Stimulated activated CD8-positive, alpha-beta memory T cell treated with anti-CD3 and anti-CD28 coated beads, Interleukin-15, amount 100 ng/mL, for 24 hours (primary cell): ENCODE results near the gene EPHB3.

Experiments used
- DNase-seq: peaks from one replicate; pipeline ENCODE4 v3.0.0-alpha.2; 2020; ENCODE audit warnings: low read depth

EPHB3 gene

DNA sequence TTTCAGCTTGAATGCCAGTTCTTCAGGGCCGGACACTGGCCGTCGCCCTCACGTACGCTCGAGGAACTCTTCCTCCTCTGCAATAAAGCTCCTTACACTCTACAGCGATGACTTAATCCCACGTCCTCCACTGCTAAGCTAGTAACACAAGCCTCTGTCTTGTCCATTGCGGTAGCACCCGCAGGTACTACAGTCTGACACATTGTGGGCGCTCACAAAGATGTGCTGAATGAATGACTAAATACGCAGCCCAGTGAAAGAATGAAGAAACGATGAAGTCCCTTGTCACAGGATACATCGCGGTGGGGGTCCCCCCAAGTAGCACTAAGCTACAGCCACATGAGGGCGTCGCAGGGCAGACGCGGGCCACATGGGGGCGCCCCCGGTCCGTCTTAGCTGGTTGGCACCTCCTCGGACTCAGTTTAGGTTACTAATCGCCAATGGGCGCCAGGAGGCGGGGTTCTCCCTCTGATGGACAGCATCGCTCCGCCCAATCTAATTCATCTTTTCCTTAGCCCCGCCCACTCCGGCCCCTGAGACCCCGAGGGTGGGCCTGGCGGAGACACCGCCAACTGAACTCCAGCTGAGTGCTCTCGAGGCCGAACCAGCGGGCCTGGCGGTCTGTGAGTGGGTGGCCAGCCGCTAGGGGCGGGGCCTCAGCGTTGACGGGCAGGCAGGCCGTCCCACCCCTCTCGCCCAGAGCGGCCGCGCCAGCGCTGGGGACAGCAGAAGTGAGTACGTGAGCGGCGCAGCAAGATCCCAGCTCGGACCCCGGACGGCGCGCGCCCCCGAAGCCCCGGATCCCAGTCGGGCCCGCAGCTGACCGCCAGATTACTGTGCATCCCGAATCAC is at the start of gene EPHB3:
EPHB3 (plus strand) TSS at position 725 of the 852 bp plus-strand sequence. CDS start 451 bp downstream, outside the sequence.
- peak; percentile 86 for DNase-seq

- no peak for DNase-seq
These were observed 49.0 kb upstream of the EPHB3 start for GRCh38 chr3:184512621-184513020.

DNA sequence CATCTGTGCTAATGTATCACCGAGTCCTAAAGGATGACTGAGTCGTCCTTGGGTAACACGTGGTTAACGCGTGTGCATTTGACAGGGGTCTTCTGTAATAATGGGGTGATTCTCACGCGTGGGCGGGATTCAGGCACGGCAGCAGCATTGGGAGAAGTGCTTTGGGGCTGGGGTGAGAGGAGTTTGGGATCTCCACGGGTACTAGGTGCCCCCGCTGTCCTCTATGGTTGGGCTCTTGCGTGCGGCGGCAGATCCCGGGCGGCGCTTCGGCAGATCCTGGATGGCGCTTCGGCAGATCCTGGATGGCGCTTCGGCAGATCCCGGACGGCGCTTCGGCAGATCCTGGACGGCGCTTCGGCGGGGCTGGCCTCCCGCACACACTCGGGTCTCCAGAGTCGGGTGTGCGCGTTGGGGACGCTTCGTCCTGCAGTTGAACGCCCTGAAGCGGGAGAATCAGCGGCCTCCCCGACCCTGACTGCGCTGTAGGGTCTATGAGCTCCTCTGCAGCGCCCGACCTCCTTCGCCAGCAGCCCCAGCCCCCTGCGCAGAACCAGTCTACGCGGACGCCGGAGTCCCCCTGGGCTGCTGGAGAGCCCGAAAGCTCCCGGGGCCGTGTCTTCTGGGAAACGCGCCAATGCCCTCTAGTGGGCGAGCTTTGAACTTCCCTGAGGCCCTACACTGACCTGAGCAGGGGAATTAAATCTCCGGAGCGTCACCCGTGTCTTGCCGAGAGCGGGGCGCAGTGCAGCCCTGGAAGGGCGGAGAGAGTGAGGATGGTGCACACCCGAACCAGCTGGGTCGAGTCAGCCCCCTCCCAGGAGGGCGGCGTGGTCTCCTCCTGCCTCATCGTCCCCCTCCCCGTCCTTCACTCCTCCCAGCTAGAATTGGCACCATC is 48.1 kb upstream of the EPHB3 start:
- peak; percentile 57 for DNase-seq

- DNase-seq: no peak
These were observed 47.5 kb upstream of the EPHB3 start for GRCh38 chr3:184514171-184514490.

DNA sequence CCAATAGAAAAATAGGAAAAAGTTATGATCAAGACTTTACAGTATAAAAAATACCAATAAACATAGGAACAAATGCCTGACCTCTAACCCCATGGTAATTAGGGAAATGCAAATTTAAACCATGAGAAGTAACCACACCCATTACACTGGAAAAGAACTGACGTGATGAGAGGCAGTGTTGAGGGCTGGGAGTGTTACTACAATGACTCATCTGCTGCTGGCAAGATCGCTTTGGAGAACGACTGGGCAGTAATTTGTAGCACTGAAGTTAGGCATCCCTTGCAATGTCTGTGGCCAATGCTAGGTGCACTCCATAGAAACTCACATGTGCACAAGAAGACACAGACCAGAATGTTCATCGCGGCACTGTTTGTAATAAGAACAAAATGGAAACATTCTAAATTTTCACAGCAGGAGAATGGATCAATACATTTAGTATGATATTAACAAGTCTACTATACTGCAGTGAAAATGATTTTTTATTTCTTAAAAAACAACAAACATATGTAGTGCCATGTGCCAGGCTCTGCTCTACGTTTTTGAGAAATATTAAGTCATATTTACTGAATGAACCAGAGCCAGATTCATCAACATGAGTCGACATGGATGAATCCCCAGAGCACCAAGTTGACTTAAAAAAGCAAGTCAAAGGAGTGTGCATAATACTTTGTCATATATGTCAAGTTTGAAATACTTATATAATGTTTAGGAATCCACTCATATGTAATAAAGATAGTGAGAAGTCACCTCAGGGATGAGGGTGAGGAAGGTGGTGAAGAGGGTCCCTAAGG is 37.6 kb upstream of the EPHB3 start:
- DNase-seq: no peak

- no peak for DNase-seq
These were observed 36.6 kb upstream of the EPHB3 start for GRCh38 chr3:184524981-184525336.

DNA sequence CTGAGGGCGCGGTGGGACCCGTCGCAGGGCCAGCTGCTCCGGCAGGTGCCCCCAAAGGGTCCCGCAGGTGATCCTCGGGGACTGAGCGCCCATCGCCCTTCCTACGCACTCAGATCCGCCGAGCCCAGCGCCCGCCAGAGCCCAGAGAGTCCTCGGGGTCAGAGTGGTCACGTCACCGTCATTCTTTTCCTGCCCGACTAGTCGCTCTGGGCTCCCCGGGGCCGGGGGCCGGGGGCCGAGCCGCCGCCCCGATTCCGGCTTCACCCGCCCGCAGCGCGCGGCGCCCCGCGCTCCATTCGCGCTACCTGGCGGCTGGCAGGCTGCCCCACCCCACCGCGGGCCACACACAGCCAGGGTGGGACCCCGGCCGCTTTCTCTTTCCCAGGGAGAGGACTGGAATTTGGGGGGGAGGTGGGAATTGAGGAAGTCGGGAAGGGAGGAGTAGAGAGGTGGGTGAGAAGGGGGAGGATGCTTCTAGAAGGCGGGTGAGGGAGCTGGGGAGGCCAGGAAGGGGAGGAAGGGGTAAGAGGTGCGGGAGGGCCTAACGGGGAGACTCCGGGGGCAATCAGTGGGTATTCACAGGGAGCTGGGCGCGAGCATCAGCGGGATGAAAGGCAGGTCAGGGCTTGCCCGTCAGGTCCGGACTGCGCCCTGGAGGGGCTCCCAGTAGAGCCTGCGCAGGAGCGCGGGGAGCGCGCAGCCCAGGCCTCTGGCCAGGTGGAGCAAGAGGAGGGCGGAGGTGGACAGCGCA is 36.1 kb upstream of the EPHB3 start:
- no peak for DNase-seq

DNA sequence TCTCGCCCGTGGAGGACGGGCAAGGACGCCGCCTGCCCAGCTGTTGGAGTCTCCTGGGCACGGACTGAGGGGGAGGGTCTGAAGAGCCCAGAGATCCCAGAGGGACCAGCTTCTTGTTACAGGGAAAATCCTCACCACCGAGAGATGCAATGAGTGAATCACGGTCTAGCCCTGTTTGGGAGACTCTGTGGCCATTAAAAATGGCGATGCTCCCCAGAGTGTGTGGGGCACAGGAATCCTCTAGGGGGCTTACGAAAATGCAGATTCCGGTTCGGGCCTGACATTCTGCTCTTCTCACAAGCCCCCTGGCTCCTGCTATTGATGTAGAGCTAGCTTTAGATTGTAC is 35.5 kb upstream of the EPHB3 start:
- DNase-seq: no peak

- DNase-seq: no peak
These were observed 29.8 kb upstream of the EPHB3 start for GRCh38 chr3:184531626-184532280.

DNA sequence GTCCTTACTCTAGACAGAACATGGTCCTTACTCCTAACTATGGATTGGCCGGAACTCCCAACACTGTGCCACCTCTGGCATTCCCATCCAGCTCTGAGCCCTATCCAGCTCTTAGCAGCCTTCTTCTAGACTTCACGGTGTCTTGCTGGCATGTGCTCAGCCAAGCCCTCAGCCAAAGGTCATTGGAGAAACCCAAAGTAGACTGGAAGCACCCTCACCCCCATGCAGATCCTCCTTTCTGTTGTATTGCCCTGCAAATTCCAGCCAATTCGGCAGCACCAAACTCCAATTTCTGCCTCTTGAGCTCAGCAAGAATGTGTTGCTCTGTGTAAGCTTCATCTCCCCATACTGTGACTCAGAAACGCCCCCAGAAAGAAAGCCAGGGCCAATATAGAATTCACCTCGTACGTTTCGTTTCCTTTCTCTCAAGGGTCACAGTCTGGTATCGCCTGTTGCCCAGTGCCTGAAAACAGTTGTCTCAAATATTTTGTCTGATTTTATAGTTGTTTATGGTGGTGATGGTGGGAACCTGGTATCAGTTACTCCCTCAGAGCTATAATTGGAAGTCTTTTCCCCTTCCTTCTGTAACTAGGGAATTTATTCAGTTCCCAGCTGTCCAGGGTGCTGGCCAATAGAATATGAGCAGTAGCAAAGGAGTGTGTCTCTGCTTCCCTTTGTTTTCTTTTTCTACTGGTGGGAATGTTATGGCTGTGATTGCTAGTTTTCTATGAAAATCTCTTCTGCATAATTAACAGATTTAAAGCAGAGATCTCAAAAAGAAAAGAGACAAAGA is 28.4 kb upstream of the EPHB3 start:
- DNase-seq: no peak

GRCh38 chr3:184537885-184538665 is 23.5 kb upstream of the EPHB3 start:
- no peak for DNase-seq

DNA sequence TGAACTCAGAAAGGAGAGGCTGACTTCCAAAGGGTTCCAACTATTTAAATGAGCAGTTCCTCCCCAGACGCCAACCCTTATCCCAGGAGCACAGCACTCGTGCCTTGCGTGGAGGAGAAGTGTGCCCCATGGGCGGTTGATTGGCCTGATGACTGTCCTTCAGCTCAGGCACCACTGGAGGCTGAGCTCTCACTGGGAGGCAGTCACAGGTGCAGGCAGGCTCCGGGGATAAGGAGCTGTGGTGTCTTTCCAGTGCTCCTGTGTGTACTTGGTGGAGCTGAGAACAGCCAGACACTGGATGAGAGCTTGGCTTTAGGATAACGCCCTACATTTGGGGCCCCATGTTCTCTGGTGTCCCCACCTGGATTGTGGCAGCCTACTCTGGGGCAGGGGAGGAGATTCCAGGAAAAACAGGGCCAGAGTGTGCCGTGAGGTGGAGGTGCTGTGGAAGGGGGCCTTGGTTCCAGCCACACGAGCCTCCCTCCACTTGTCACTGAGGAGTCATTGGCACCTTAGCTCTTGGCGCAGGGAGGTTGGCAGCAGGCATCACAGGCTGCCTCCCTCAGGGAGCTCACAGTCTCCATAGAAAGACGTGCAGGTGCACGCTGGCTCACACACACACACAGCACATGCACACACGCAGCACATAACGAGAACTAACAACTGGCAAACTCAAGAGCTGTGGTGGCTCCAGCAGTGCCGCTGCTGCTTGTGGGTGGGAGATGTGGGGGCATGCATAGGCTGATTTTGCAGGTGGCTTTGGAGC is 22.7 kb upstream of the EPHB3 start:
- DNase-seq: no peak

DNA sequence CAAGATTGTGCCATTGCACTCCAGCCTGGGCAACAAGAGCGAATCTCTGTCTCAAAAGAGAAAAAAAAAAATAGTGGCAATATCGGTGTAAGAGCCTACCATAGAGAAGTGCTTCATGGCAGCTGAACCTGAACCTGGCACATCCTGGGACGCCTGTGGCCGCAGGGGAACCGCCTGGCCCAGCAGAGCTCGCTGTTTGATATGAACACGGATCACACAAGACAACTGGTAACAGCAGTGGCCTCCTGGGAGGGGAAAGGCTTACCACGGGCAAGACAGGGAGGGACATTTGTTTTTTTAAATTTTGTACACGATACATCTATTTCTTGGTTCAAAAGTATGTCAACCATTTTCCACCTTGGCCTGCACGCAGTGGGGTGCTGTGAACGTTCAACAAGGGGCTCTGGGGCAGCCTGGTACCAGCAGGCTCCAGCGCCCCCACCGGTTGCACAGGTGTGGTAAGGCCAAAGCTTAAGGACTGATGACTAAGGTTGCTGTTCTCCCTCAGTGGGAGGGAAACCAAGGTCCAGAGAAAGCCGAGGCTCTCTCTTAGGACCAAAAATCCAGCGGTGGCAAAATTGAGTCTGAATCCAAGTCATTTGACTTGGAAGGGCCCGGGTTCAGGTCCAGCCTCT is 21.7 kb upstream of the EPHB3 start:
- no peak for DNase-seq

- peak; percentile 37 for DNase-seq
These were observed 20.6 kb upstream of the EPHB3 start for GRCh38 chr3:184540777-184541681.

DNA sequence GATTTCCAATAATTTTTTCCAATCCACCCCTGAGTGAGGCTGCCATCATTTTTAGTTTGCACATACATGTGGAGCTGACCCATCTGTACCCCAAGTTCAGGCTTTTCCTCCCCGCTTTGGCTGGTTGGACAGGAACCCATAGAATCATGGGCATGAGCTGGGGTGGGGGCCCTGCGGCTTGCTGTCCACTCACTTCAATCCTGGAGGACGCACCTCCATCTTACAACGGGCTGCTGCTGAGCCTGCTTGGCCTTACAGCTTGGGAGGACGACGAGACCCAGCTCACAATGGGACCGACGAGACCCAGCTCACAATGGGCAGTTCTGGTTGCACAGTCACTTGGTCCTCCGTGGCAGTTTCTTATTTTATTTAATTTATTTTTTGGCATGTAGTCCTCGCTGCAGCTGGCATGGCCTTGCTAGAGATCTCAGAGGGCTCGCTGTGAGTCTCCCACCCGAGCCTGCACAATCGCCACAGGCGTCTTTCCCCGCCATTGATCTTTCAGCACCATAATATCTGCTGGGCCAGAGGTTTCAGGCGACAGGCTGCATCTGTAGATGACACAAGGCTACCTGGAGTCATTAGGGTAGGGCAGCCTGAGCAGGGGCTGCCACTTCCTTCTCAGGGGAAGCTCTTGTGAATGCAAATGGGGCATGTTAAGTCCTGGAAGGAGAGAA is 19.6 kb upstream of the EPHB3 start:
- DNase-seq: no peak

DNA sequence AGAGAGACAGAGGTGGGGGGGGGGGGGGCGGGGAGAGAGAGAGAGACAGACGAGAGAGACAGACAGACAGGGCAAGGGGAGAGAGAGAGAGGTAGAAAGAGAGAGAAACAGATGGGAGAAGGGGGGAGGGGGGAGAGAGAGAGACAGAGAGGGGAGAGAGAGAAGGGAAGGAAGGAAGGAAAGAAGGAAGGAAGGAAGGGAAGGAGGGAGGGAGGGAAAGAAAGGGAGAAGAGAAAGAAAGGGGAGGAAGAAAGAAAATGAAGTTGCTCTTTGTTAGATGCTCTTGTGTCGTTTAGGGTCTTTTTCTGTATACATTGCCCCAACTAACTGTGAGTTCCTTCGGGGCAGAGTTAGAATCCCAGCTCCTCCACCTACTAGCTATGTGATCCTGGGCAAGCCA is 19.0 kb upstream of the EPHB3 start:
- DNase-seq: no peak

- no peak for DNase-seq
These were observed 18.3 kb upstream of the EPHB3 start for GRCh38 chr3:184543256-184543655.
